ENCODE data around the gene AK5. TPM values are rescaled to one million over a fixed set of nuclear protein-coding genes. Genes with fewer than 3 reads are reported as not detected.

AK5 gene
- total RNA-seq, 4 donors from 2014 or later, result not detected

- TF ChIP-seq CTCF (IDR thresholded peaks at IDR 0.05), result no peak
- TF ChIP-seq POLR2A (IDR thresholded peaks at IDR 0.05), result no peak
- 92 to 100% methylated on average over 1 of the region's 1 CpG for WGBS, 2 donors
- Histone ChIP-seq H3K36me3 (peaks cover 0 to 24% (median 0%) of the 10 kb centered on the region in 3 donors), H3K4me3 (no peak overlapping the region), H3K27me3 (no peaks in the 10 kb centered on the region), H3K4me1 (no peaks in the 10 kb centered on the region), H3K27ac (no peak overlapping the region), H3K9me3 (no peaks in the 10 kb centered on the region)
- no peak for DNase-seq
- intact Hi-C loops (cut with DNase I), result no loop called here
Observed at GRCh38 chr1:77597310-77597709, 315.5 kb downstream of the AK5 start.

GRCh38 chr1:77605246-77606026 is 323.6 kb downstream of the AK5 start:
- Histone ChIP-seq H3K27me3 (no peaks in the 10 kb centered on the region), H3K4me1 (peaks cover 9 to 22% (median 11%) of the 10 kb centered on the region in 3 donors), H3K36me3 (peaks cover 0 to 26% (median 0%) of the 10 kb centered on the region in 3 donors), H3K9me3 (peaks cover 0 to 14% (median 12%) of the 10 kb centered on the region in 3 donors), H3K27ac (peak overlapping the region in 2 of 4 donors; percentile 4 to 31), H3K4me3 (no peak overlapping the region)
- 45 to 75% methylated on average over 3 to 4 of the region's 5 CpGs for WGBS, 2 donors
- no peak for DNase-seq
- intact Hi-C loops (cut with DNase I), result no loop called here
- TF ChIP-seq CTCF (IDR thresholded peaks at IDR 0.05) (no peak), POLR2A (IDR thresholded peaks at IDR 0.05) (no peak)

- no peak for TF ChIP-seq CTCF (IDR thresholded peaks at IDR 0.05)
- no peak for TF ChIP-seq POLR2A (IDR thresholded peaks at IDR 0.05)
- intact Hi-C loops (cut with DNase I), result no loop called here
- Histone ChIP-seq H3K27me3 (no peaks in the 10 kb centered on the region), H3K9me3 (peaks cover 0 to 14% (median 12%) of the 10 kb centered on the region in 3 donors), H3K36me3 (peaks cover 0 to 26% (median 0%) of the 10 kb centered on the region in 3 donors), H3K4me3 (no peak overlapping the region), H3K4me1 (peaks cover 9 to 22% (median 11%) of the 10 kb centered on the region in 3 donors), H3K27ac (no peak overlapping the region)
- DNase-seq, result no peak
- 95 to 96% methylated on average over 3 of the region's 3 CpGs for WGBS, 2 donors
Observed at GRCh38 chr1:77608893-77609292, 327.1 kb downstream of the AK5 start.

Small RNAs within 50 kb of the gene (small RNA-seq; reads per million reads assigned to genes)
- gene RNU7-8P, result 0 reads per million in 4 donors

Other genes starting within 250 kb of the AK5 start
- gene PIGK, start 62.6 kb upstream of the AK5 start, total RNA-seq, result 10 to 100 TPM in 3 of 4 donors, 1 to 10 TPM in 1; 7.8 to 15.9 (median 12.8) TPM